Heart left ventricle (tissue), 16 donors: ENCODE data around the gene MRPL50. TPM values are rescaled to one million over a fixed set of nuclear protein-coding genes. Genes with fewer than 3 reads are reported as not detected.

Source experiments
- ATAC-seq, 4 donors: fragments of 200-7000 bp; cut with Tn5 transposase; one replicate each; pipeline ENCODE4 v1.9.1; 2020 to 2022; ENCODE audit warnings: moderate library complexity in 4 of 4, mild to moderate bottlenecking in 3 of 4, moderate number of reproducible peaks in 1 of 4
- DNase-seq, 5 donors: peaks; one replicate each; pipeline ENCODE4 v3.0.0-alpha.2; 2020
- H3K27ac ChIP-seq, 12 donors: fragments of 200-600 bp; sonication (generic) in 4 of 12; one replicate each; pipeline versions ENCODE4 v1.5.0 to v1.8.0; 2016 to 2022; ENCODE audit warnings: mild to moderate bottlenecking in 2 of 12
- H3K27me3 ChIP-seq, 9 donors: fragments of 200-600 bp; sonication (generic) in 2 of 9; one replicate each; pipeline versions ENCODE4 v1.5.1 to v1.8.0; 2016 to 2022; ENCODE audit warnings: mild to moderate bottlenecking in 3 of 9
- H3K36me3 ChIP-seq, 9 donors: fragments of 200-600 bp; sonication (generic) in 2 of 9; one replicate each; pipeline versions ENCODE4 v1.5.0 to v1.8.0; 2018 to 2022; ENCODE audit warnings: mild to moderate bottlenecking in 2 of 9
- H3K4me1 ChIP-seq, 12 donors: fragments of 200-600 bp; sonication (generic) in 4 of 12; one replicate each; pipeline versions ENCODE4 v1.5.0 to v1.8.0; 2016 to 2022; ENCODE audit warnings: mild to moderate bottlenecking in 3 of 12
- H3K4me3 ChIP-seq, 12 donors: fragments of 200-600 bp; sonication (generic) in 4 of 12; one replicate each; pipeline versions ENCODE4 v1.5.0 to v1.8.0; 2017 to 2022; ENCODE audit warnings: mild to moderate bottlenecking in 9 of 12, moderate library complexity in 4 of 12
- H3K9me3 ChIP-seq, 12 donors: fragments of 200-600 bp; sonication (generic) in 4 of 12; one replicate each; pipeline versions ENCODE4 v1.5.0 to v1.8.0; 2016 to 2022; ENCODE audit warnings: mild to moderate bottlenecking in 1 of 12
- CTCF ChIP-seq, 12 donors: fragments of 200-600 bp; sonication (generic) in 4 of 12; IDR thresholded peaks; one replicate each; pipeline versions ENCODE4 v1.5.0 to v1.8.0; 2018 to 2022; ENCODE audit warnings: antibody characterized with exemption in 12 of 12, mild to moderate bottlenecking in 5 of 12
- POLR2A ChIP-seq, 2 donors: fragments of 450-650 bp; IDR thresholded peaks; one replicate each; pipeline ENCODE4 v1.6.1; 2017; ENCODE audit warnings: antibody characterized with exemption in 2 of 2, mild to moderate bottlenecking in 2 of 2, moderate library complexity in 2 of 2
- WGBS, 4 donors: extraction: QIAGEN DNeasy Blood & Tissue Kit in 2 of 4; methylation state at CpG; one replicate each; pipeline versions ENCODE4 v1.1.5 to v1.1.7; 2013 to 2018; 5-methylcytosine and 5-hydroxymethylcytosine counted together
- intact Hi-C, 10 donors: fragments of 100-400 bp; cut with DNase I; formaldehyde crosslinking; loops; one replicate each; pipeline versions ENCODE4 v1.11.1 to v1.14.2; 2022
- polyA plus RNA-seq, 2 donors: library from polyadenylated mRNA; stranded (reverse); fragments of 200-250 nt; gene quantifications; one replicate each; pipeline ENCODE4 v1.2.3, GENCODE V29; 2013
- total RNA-seq, 9 donors: library from RNA; depleted of rRNA in 2 of 9; stranded (reverse); fragments of >200 nt in 2 of 9; fragmentation: NEBNext Ultra II Directional in 3 of 9; extraction: Animal tissue kit (Norgen Biotek cat#: 25700) in 3 of 9; gene quantifications; one replicate each; pipeline versions ENCODE4 v1.1.0 to v1.2.4, GENCODE V29; 2016 to 2023
- donor health status: ischemic (EF 13 %, LVEDD 7.1; RV severe dilation, severe dysfunction).
- donor health status: healthy with polysubstance abuse.
- donor health status: DM: no; HTN: yes; CAD: no.
- donor health status: DM: no; HTN: no; CAD: no.
- donor health status: ischemic (EF 25% LVEDD 6.9; RV normal size, moderate dysfunction).
- donor health status: ischemic (EF 25% LVEDD 5.7; RV mildly dilated, moderate dysfunction).
- donor health status: healthy.
- donor health status: DM: yes; HTN: yes; CAD: no.
- donor health status: ischemic (EF 35%, LVEDD 5.7; RV mildly dilated, moderate dysfunction).
- donor health status: nonischemic (EF 11% LVEDD 7.7; RV severe dilation, severe dysfunction).
- donor health status: DM: yes; HTN: yes; CAD: no.
- donor health status: PGD.
- donor health status: ischemic (EF 29% LVEDD 5.4; RV normal size, mild dysfunction).
- donor health status: nonischemic (EF 23%, LVEDD 6.1; RV moderate dilation, normal function).

The MRPL50 gene
- total and polyA plus RNA-seq, 11 donors, result 12.3 to 18.3 (median 15.4) TPM

- DNase-seq, result no peak
- Histone ChIP-seq H3K27ac (peak overlapping the region in 7 of 12 donors; percentile 4 to 62 (median 44)), H3K4me3 (no peak overlapping the region), H3K27me3 (no peaks in the 10 kb centered on the region), H3K9me3 (no peaks in the 10 kb centered on the region), H3K4me1 (peaks cover 0 to 14% (median 0%) of the 10 kb centered on the region in 12 donors), H3K36me3 (no peaks in the 10 kb centered on the region)
- no peak for TF ChIP-seq CTCF (IDR thresholded peaks at IDR 0.05)
- no peak for TF ChIP-seq POLR2A (IDR thresholded peaks at IDR 0.05)
- intact Hi-C loops, result loop anchor here in 1 of 10 donors (5.0 kb wide), 1 partner anchor 36 kb away; no protein-coding TSS in a partner anchor
- WGBS, 4 donors, result 80 to 83% (median 83%) methylated on average over 3 of the region's 3 CpGs
- no peak for ATAC-seq
Observed at GRCh38 chr9:101438523-101438922, 40.1 kb upstream of the MRPL50 start.

GRCh38 chr9:101437806-101438232 lies 39.4 kb upstream of the MRPL50 start:
- 39 to 82% (median 60%) methylated on average over 2 of the region's 2 CpGs for WGBS, 4 donors
- TF ChIP-seq POLR2A (IDR thresholded peaks at IDR 0.05), result no peak
- no peak for TF ChIP-seq CTCF (IDR thresholded peaks at IDR 0.05)
- H3K4me3 ChIP-seq, result no peak overlapping the region
- DNase-seq (peak; percentile 56 to 89 (median 70)), ATAC-seq (peak; percentile 92 to 96 (median 94))
- no peaks in the 10 kb centered on the region for H3K27me3 ChIP-seq
- H3K9me3 ChIP-seq, result no peaks in the 10 kb centered on the region
- peaks cover 0 to 8% (median 0%) of the 10 kb centered on the region in 12 donors for H3K4me1 ChIP-seq
- peak overlapping the region in 10 of 12 donors; percentile 4 to 62 (median 52) for H3K27ac ChIP-seq
- no peaks in the 10 kb centered on the region for H3K36me3 ChIP-seq
- intact Hi-C loops, result loop anchor here in 1 of 10 donors (5.0 kb wide), 1 partner anchor 36 kb away; no protein-coding TSS in a partner anchor

GRCh38 chr9:101435601-101436079 lies 37.2 kb upstream of the MRPL50 start, which contains the start of gene ALDOB:
Gene ALDOB (minus strand): TSS chr9:101435774. CDS start chr9:101430887, 4,887 bp downstream.
- intact Hi-C loops, result loop anchor here in 1 of 10 donors (5.0 kb wide), 1 partner anchor 33 kb away; no protein-coding TSS in a partner anchor
- Histone ChIP-seq H3K4me3 (no peak within 1 kb of the TSS), H3K4me1 (peaks cover 0 to 5% (median 0%) of the 10 kb centered on the region in 12 donors), H3K36me3 (no peaks in the 10 kb centered on the region), H3K27me3 (no peaks in the 10 kb centered on the region), H3K9me3 (no peaks in the 10 kb centered on the region), H3K27ac (no peak within 1 kb of the TSS)
- no peak for DNase-seq
- no peak for ATAC-seq
- TF ChIP-seq CTCF (IDR thresholded peaks at IDR 0.05) (no peak), POLR2A (IDR thresholded peaks at IDR 0.05) (no peak)
- 53 to 70% (median 66%) methylated on average over 2 of the region's 2 CpGs for WGBS, 4 donors

- TF ChIP-seq POLR2A (IDR thresholded peaks at IDR 0.05) (no peak), CTCF (IDR thresholded peaks at IDR 0.05) (no peak)
- H3K36me3 ChIP-seq, result no peaks in the 10 kb centered on the region
Observed at GRCh38 chr9:101434998-101435397, 36.6 kb upstream of the MRPL50 start.

More at GRCh38 chr9:101434998-101435397, 36.6 kb upstream of the MRPL50 start:
- 57 to 65% (median 64%) methylated on average over 3 of the region's 3 CpGs for WGBS, 4 donors
- H3K4me1 ChIP-seq, result peaks cover 0 to 5% (median 0%) of the 10 kb centered on the region in 12 donors
- no peak overlapping the region for H3K27ac ChIP-seq
- intact Hi-C loops, result loop anchor here in 1 of 10 donors (5.0 kb wide), 1 partner anchor 33 kb away; no protein-coding TSS in a partner anchor
- DNase-seq (no peak), ATAC-seq (no peak)
- H3K4me3 ChIP-seq, result no peak overlapping the region
- no peaks in the 10 kb centered on the region for H3K27me3 ChIP-seq
- H3K9me3 ChIP-seq, result no peaks in the 10 kb centered on the region
